Inflammatory macrophage (primary cell): Measurements from ENCODE around the gene UBR7.
A peak's percentile ranks its signal among the peaks of the same experiment; 100 is the strongest.
"Not testable (repeated sequence)": the region's sequence is repeated elsewhere in the genome, so short reads cannot be mapped to it uniquely, and the experiment has no call there.

ENCODE experiments used
- DNase-seq, 2 donors: peaks; one replicate each; pipeline ENCODE4 v3.0.0-alpha.2; 2020 to 2022
- total RNA-seq, 18 experiments: gene quantifications; one replicate each; lab custom pipeline; 2026; ENCODE audit warnings: mixed read lengths in 6 of 18, inconsistent platforms in 2 of 18; lab: John Stamatoyannopoulos, UW

The UBR7 gene, protein sequence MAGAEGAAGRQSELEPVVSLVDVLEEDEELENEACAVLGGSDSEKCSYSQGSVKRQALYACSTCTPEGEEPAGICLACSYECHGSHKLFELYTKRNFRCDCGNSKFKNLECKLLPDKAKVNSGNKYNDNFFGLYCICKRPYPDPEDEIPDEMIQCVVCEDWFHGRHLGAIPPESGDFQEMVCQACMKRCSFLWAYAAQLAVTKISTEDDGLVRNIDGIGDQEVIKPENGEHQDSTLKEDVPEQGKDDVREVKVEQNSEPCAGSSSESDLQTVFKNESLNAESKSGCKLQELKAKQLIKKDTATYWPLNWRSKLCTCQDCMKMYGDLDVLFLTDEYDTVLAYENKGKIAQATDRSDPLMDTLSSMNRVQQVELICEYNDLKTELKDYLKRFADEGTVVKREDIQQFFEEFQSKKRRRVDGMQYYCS
- total RNA-seq = 8.5 to 77.7 (median 41.4) reads per million in 18 experiments

DNA sequence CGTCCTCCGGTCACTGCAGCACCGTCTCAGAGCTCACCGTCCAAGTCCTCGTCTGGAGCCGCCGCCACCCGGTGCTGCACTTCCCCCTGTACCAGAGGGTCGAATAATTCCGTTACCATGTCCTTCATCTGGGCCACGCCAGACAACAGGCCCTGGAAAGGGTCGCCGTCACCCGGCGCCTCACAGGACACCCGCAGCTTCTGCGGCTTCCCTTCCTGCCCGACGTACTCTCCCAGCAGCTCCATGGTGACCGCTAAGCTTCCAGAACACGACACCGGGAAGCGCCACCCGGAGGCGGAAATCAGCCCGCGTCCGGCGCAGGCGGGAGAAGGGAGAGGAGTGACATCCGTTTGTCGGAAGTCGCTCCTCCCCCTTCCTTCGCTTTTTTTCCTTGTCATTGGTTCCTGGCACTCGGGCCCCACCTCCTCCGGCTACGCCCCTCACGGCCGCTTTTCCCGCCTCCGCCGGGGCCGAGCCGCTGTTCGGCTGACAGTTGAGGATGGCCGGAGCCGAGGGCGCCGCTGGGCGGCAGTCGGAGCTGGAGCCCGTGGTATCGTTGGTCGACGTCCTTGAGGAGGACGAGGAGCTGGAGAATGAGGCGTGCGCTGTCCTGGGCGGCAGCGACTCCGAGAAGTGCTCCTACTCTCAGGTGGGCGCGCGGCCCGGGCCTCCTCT is at the start of gene UBR7, which contains the start of gene GON7:
Gene UBR7 (plus strand): TSS at position 464 of the 675 bp plus-strand sequence. CDS start 36 bp downstream, at position 500.
Gene GON7 (minus strand): TSS at position 273 of the 675 bp plus-strand sequence. CDS start 28 bp downstream, at position 245.
- peak; percentile 98 to 99 for DNase-seq

DNA sequence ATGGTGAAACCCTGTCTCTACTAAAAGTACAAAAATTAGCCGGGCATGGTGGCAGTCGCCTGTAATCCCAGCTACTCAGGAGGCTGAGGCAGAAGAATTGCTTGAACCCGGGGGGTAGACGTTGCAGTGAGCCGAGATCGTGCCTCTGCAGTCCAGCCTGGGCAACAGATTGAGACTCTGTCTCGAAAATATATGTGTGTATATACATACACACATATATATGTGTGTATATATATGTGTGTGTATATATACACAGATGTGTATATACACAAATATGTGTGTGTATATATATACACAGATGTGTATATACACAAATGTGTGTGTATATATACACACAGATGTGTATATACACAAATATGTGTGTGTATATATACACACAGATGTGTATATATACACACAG is 48.7 kb upstream of the UBR7 start:
- not testable (repeated sequence) for DNase-seq

DNA sequence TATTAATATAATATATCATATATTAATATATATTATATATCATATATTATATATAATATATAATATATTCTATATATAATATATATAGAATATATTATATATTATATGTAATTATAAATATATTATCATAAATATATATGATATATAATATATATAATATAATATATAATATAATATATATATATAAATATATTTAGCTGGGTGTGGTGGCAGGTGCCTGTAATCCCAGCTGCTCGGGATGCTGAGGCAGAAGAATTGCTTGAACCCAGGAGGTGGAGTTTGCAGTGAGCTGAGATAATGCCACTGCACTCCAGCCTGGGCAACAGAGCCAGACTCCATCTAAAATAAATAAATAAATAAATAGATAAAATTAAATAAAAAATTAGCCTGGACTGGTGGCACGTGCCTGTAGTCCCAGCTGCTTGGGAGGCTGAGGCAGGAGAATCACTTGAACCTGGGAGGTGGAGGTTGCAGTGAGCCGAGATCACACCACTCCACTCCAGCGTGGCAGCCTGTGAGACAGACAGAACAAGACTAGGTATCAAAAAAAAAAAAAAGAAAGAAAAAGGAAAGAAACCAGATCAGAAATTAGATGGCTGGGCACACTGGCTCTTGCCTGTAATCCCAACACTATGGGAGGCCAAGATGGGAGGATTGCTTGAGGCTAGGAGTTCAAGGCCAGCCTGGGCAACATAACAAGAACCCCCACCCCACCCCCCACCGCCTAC is 47.3 kb upstream of the UBR7 start:
- not testable (repeated sequence) for DNase-seq

DNA sequence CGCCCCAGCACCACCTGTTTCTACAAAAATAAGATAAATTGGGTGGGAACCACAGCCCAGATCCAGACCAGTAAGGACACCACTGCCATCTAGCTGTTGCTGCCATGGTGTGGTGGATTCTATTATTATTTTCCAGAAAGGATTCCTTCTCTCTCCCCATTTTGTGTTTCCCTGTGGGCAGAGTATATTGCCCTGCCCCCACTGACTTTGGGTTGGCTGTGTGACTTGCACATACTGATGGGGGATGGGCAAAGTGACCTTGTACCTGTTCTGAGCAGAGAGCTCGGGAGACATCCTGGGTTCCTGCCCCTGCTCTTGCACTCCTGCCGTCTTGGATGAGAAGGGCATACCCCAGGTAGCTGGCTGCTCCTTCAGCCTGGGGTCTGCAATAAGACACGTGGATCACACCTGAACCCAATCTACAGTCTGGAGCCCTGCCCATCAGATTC is 46.7 kb upstream of the UBR7 start:
- DNase-seq = peak in 1 of 2 donors; percentile 37

DNA sequence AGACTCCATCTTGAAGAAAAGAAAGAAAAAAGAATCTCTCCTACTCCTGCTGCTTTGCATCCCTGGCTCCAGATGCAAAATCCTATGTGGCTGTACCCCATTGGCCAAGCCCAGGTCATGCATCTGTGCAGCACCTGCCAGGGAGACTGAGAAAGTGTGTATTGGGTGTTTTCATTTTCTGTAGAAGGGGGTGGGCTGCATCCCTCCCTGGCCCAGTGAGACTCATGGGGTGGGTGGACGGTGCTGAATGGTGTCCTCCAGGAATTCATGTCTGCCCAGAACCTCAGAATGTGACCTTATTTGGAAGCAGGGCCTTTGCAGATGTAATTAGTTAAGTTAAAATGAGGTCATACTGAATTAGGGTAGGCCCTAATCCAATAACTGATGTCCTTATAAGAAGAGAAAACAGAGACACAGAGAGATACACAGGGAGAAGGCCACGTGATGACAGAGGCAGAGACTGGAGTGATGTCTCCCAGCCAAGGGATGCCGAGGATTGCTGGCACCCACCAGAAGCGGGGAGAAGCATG is 45.6 kb upstream of the UBR7 start:
- DNase-seq = no peak

DNA sequence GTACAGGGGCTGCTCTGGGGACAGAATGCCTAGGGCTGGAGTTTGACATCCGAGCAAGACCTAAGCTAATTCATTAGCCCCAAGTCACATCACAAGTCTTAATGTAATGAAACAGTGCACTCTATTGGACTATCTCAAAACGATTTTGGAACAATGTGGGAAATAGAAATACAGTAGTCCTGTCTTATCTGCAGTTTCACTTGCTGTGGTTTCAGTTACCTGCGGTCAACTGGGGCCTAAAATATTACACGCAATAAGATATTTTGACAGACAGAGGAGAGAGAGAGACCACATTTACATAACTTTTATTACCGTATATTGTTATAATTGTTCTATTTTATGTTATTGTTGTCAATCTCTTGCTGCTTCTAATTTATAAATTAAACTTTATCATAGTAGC is 43.5 kb upstream of the UBR7 start:
- DNase-seq = no peak

DNA sequence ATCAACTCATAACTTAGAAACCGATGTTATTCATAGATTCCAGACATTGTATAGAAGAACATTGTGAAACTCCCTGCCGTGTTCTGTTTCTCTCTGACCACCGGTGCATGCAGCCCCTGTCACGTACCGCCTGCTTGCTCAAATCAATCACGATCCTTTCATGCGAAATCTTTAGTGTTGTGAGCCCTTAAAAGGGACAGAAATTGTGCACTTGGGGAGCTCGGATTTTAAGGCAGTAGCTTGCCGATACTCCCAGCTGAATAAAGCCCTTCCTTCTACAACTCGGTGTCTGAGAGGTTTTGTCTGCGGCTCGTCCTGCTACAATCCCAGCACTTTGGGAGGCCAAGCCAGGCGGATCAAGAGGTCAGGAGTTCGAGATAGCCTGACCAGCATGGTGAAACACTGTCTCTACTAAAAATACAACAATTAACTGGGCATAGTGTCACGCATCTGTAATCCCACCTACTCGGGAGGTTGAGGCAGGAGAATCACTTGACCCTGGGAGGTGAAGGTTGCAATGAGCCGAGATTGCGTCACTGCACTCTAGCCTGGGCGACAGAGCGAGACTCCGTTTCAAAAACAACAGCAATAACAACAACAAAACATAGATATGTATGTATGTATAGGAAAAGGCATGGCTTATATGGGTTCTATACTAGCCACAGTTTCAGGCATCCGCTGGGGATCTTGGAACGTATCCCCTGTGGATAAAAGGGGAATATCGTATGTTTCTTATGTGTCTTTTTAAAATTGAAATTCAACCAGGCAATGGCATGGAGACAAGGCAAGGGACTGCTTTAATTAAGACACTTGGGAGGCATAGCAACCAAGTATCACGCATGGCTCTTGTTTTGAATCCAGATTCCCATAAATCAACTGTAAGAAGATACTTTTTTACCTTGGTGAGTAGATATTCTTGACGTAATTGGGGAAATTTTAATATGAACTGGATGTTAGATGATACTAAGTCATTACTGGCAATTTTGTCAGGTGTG is 41.5 kb upstream of the UBR7 start:
- DNase-seq = not testable (repeated sequence)

DNA sequence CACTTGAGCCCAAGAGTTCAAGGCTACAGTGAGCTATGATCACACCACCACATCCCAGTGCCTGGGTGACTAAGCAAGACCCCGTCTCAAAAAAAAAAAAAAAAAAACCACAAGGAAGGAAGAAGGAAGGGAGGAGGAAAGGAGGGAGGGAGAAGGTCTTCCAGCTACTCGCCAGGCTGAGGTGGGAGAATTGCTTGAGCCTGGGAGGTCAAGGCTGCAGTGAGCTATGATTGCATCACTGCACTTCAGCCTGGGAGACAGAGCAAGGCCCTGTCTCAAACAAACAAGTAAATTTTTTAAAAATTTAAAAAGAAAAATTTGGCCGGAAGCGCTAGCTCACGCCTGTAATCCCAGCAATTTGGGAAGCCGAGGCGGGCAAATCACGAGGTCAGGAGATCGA is 38.4 kb upstream of the UBR7 start:
- DNase-seq = not testable (repeated sequence)

DNA sequence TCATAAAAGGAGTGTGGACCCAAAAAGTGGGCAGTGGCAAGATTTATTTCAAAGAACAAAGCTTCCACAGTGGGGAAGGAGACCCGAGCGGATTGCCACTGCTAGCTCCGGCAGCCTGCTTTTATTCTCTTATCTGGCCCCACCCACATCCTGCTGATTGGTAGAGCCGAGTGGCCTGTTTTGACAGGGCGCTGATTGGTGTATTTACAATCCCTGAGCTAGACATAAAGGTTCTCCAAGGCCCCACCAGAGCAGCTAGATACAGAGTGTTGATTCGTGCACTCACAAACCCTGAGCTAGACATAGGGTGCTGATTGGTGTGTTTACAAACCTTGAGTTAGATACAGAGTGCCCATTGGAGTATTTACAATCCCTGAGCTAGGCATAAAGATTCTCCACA is 37.4 kb upstream of the UBR7 start:
- DNase-seq = not testable (repeated sequence)

DNA sequence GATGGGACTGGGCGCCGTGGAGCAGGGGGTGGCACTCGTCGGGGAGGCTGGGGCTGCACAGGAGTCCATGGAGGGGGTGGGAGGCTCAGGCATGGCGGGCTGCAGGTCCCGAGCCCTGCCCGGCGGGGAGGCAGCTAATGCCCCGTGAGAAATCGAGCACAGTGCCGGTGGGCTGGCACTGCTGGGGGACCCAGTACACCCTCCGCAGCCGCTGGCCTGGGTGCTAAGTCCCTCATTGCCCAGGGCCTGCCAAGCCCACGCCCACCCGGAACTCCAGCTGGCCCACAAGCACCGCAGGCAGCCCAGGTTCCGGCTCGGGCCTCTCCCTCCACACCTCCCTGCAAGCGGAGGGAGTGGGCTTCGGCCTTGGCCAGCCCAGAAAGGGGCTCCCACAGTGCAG is 36.9 kb upstream of the UBR7 start:
- not testable (repeated sequence) for DNase-seq

DNA sequence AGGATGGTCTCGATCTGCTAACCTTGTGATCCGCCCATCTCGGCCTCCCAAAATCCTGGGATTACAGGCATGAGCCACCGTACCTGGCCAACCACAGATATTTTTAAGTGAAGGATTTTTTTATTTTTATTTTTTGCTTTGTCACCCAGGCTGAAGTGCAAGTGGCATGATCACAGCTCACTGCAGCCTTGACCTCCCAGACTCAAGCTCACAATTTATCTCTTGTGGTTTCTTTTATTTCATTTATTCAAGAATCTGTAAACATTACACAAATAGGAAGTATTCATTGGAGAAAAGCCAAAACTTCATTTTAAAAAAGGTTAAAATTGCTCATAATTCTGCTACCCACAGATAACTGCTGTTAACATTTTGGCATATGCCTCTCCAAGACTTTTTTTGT is 35.7 kb upstream of the UBR7 start:
- DNase-seq = no peak

DNA sequence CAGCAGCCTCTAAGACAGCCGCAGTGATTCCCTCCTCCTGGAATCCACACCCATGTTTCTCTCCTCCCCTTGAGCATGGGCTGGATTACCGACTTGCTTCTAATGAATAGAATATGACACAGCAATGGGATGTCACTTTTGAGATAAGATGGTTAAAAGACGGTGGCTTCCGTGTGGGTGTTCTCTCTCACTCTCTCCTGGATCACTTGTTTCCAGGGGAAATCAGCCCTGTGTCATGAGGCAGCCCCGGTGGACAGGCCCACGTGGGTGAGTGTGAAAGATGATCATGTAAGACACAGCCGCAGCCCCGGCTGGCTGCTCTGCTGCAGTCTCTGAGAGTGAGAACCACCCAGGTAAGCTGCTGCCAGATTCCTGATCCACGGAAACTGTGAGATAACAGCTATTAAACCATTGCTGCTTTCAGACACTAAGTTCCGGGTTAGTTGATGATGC is 33.1 kb upstream of the UBR7 start:
- no peak for DNase-seq

DNA sequence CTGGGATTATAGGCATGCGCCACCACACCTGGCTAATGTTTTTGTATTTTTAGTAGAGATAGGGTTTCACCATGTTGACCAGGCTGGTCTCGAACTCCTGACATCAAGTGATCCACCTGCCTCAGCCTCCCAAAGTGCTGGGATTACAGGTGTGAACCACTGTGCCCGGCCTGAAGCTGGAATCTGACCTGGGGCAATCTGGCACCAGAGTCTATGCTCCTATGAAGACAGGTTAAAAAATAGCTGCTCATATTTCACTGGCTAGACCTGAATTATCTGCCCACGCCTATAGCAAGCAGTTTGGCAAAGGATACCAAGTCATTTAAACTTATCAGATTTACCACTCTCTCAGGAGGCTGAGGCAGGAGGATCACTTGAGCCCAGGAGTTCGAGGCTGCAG is 32.3 kb upstream of the UBR7 start:
- DNase-seq = not testable (repeated sequence)

DNA sequence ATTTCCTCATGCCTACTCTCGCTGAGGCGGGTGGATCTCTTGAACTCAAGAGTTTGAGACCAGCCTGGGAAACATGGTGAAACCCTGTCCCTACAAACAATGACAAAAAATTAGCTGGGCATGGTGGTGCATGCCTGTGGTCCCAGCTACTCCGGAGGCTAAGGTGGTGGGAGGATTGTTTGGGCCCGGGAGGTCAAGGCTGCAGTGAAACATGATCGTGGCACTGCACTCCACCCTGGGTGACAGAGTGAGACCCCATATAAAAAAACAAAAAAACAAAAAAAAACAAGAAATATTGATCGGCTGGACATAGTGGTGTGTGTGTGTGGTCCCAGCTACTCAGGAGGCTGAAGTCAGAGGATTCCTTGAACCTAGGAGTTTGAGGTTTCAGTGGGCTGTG is 31.6 kb upstream of the UBR7 start:
- no peak for DNase-seq

DNA sequence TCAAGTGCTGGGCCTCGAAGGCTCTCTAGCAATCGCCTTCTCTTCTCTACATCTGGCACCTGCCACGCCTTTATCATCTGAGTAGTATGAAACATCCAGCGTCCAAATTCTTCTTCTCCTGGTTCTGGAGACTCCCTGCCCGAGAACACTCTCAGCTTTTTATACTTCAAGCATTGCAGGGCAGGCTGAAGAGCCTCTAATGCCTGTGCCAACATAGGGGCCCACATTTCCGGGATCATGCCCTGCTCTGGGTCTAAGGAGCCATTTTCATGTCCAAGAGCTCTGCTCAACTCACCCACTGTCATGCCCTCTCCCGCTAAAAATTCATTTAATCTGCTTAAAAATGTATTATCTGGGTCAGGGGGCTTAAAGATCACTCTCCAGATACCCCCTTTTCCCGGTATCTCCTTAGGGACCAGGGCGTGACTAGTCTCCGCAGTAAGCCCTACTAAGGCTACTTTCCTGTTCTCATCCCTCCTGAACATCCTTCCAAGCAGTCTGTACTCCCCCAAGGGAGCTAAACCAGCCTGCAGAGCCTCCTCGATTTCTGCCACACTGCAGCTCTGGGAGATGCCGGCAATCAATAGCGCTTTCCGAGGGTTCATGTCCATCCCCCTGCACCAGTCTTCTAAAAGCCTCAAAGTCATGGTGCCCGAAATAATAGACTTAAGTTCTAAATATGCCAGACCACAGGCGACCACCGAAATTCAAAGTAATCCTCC is 23.3 kb upstream of the UBR7 start:
- DNase-seq = no peak

DNA sequence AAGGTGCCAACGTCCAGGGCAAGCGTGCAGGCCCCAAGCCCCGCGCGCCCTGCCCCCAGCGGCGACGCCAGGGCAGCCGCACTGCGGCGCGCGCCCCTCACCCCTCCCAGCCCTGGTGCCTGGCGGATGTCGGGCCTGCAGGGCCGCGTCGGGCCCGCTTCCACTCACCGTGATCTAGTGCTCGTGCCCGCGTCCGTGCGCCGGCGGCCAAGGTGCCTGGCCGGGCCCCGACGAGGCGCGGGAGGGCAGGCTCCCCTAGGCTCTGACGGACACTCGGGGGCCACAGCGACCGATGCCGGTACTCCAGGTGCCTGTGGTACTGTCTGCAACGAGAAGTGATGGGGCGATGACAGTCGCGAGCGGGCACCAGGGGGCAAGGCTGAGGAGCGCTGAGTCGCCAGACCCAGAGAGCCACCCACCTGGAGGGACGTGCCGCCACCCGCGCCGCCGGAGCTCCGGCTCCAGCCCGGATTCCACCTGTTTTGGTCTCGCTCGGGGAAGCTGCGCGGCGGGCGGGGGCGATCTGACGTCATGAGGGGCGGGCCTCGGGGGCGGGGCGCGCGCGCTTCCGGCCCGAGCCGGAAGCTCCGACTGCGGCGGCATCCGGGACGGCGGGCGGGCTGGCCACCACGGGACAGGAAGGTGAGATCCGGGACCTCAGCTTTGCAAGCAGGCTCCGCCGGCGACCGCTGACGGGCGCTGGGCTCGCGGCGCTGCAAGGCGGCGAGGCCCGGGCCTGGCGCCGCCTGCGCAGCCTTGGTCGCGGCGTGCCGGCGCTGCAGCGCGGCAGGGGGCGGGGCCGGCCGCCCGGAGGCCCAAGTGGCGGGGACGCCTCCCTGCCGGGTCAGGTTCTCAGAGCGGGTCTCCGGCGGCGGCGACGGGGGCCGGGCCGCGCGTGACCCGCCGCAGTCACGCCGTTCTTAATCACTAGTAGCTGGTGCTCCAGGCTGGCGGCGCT is 22.4 kb upstream of the UBR7 start, which contains the start of the genes LYSET and MOAP1:
Gene LYSET (plus strand): TSS at position 927 of the 958 bp plus-strand sequence. CDS start 89 bp downstream, outside the sequence.
Gene MOAP1 (minus strand): TSS at position 507 of the 958 bp plus-strand sequence. CDS start 655 bp downstream, outside the sequence.
- DNase-seq = peak; percentile 89 to 95

DNA sequence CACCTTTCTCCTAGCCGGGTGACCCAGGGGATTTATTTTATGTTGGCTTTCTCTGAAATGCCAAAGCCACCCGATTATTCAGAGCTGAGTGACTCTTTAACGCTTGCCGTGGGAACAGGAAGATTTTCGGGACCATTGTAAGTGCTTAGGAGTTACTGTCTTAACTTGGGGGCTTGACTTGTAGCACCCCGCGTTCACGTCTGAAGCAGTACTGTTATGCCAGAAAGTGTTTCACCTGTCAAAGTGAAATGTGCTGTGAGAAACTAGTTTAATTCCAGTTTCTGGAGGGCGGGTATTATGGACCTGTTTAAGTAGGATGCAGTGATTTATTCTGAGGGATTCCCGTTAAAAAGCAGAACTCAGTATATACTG is 21.7 kb upstream of the UBR7 start:
- no peak for DNase-seq

DNA sequence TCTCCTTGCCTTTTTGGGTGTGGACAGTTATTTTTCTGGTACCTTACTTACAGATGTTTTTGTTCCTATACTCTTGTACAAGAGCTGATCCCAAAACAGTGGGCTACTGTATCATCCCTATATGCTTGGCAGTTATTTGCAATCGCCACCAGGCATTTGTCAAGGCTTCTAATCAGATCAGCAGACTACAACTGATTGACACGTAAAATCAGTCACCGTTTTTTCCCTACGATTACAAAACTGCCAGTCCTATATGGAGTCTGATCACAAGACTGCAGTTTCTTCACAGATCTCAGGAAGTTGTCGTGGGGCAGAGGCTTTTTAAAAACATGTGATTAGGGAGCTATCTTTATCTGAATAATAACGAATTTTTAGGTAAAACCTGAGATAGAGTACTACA is 20.6 kb upstream of the UBR7 start:
- peak; percentile 97 for DNase-seq

DNA sequence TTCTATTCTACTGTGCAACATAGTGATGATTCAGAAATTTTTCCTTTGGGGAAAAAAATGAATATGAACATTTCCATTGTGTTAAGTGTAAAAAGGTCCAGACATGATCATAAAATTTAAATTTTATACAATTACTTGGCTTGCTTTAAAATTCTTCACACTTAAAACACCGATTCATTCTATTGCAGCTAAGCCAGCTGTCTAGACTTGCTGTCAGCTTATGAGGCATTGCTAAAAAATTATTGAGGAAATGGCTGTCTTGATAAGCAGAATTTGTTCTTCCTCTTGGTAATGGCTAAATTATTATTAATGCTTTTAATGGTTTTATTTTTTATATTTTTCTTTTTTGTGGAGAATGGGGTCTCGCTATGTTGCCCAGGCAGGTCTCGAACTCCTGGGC is 20.1 kb upstream of the UBR7 start:
- DNase-seq = peak; percentile 30 to 40
